Left hindlimb (tissue), 1 donor: ENCODE results near the gene CTIF.

Source experiments
- DNase-seq: peaks from one replicate; pipeline ENCODE4 v3.0.0-alpha.2; 2018

The CTIF gene

DNA sequence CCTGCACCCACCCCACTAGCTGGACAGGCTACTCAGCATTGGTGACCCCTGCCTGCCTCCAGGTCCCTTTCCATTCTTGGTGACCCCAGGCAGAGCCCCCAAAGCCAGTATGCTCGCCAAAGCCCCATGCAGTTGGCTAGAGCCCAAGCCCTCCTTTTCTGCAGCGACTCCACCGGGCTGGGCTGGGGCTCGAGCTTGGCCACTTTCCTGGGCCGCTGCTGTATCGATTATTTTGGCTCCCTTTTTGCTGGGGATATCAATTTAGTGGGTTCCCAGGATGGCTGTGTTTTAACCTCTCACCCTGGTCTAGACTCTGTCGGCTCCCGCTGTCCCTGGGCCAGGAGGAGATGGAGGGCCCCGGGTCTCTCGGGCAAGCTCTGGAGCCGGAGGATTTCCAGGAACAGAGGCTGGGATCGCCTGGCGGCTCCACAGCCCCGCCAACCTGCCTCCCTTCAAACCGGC is 335.9 kb downstream of the CTIF start:
- no peak for DNase-seq

- peak; percentile 21 for DNase-seq
Observed at GRCh38 chr18:48875314-48875941, 336.6 kb downstream of the CTIF start.

- peak; percentile 42 for DNase-seq
Observed at GRCh38 chr18:48875942-48876511, 337.2 kb downstream of the CTIF start.

GRCh38 chr18:48876590-48876989 is 337.8 kb downstream of the CTIF start:
- no peak for DNase-seq

DNA sequence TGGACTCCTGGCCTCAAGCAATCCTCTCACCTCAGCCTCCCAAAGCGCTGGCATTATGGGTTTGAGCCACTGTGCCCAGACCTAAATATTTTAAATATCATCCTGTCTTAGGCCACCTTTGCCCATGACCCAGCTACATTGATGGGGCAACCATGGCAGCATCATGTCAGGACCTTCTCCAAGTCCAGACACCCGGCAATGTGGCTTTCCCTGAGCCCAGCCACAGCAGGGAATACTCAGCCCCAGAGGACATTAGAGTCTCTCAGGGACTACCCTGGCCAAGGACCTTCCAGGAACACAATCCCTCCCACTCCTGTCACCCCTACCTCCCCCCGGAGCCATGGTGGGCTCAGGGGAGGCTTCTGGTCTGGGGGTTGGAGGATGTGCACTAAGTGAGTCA is 339.1 kb downstream of the CTIF start:
- no peak for DNase-seq

DNA sequence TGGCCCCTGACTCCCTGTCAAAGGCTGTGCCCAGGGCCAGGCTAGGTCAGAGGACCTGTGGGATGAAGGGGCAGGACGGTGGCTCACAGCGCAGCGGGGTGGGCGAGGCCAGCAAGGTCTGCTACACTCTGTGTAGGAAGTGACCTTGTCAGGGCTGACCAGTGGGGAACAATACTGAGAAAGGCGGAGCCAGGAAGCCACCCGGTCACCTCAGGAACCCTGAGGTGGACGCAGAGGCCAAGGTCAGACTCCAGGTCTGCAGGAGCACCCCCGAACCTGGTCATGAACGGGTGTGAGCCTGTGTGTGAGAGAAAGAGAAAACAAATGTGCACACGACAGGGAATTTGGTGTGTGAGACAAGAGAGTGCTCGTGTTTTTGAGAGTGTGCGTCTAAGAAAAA is 339.6 kb downstream of the CTIF start:
- DNase-seq, result no peak

DNA sequence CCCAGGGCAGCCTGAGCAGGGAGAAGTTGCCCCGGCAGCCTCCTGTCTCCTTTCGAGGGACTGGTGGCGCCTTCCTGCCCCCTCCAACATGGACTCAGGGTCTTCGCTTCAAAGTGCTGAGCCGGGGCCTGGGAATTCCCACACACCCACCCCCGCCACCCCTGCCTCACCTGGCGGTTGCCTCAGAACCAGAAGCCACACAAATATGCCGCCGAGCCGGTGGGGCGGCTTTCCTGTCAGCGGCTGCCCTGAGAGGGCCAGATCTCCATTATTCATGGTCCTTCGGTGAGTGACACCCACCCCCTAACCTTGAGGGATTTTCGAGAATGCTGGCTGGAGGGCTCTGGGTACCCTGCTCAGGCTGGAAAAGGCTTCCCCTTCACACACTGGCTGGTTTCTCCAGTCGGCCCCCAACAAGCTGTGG is 340.2 kb downstream of the CTIF start:
- no peak for DNase-seq

GRCh38 chr18:48880931-48881330 is 342.1 kb downstream of the CTIF start:
- DNase-seq, result no peak

DNA sequence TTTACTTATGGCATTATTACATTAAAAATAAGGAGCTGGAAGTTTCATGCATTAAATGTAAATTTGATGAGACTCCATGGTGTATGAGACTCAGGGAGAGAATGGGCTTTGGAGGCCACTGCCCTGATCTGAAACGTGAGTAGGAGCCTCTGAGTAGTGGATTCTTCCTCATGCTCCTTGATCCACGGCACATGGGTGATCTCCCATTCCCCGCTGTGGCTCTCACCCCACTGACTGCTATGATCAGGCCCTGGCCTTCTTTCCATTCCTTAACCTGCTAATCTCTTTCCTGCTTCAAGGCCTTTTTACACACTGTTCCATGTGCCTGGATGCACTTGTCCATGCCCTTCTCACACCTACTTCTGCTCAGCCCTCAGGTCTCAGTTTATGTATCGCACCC is 343.5 kb downstream of the CTIF start:
- DNase-seq, result no peak

DNA sequence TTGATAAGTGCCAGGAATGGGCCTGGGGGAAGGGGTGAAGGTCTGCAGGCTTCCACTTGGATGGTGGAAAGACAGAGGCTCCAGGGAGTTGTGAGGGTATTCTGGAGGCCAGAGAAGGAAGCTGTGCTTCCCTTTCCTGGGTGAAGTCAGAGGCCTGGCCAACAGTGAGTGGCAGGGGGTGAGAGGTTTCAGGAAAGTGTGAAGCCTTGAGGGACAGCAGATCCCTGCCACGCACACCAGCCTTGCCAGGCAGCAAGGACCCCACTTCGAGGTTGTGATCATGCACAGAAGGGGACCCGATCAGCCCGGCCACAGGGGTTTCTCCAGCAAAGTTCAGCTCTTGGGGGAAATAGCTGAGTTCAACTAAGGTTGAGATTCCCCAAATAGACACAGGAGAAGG is 345.5 kb downstream of the CTIF start:
- no peak for DNase-seq

- DNase-seq, result no peak
Observed at GRCh38 chr18:48884771-48885170, 345.9 kb downstream of the CTIF start.

DNA sequence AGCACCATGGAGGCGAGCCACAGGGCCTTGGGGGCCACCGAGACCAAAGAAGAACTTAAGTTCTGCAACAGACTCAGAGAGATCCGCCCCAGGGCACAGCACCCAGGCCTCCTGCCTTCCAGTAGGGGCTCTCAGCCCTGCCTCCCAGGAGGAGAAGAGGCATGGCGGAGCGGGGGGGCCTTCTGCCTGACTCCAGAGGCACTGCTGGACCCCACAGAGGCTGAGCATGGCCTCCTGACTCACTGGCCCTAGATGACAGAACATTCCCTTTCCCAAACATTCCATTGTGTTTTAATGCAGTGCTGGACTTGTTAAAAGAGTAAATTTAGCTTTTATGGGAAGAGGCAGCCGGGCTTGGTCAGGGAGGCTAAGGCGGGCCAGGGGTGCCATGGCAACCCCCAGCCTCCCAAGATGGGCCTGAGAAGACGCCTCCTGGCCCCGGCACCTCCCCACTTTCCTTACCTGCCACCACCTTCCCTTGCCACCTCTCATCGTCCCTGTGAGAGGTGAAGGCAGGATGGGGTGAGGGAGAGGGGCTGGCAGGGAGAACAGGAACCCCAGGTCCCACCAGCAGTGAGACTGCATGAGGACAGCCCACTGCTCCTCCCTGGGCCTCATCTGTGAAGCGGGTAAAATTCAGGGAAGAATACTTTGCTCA is 346.6 kb downstream of the CTIF start:
- no peak for DNase-seq

DNA sequence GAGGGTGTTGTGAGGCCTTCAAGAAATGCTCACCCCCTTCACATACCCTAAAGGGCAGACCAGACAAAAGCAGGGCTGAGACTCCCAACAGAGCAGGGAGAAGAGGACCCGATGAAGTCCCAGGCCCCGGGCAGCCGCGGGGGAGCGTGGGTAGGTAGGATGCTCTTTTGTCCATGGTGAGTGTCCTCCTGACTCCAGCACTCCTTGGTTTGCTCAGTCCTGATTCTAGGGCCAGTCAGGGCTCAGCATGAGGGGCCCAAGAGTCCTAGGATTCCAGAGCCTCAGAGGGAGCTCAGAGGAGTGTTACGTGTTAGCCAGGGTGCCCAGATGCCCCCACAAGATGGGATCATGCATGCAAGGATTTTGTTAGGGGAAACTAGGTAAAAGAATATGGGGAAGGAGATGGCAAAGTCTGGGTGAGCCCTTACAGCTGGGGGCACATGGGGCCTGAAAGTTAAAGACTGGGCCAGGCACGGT is 347.1 kb downstream of the CTIF start:
- DNase-seq, result no peak

GRCh38 chr18:48886520-48887293 is 347.9 kb downstream of the CTIF start:
- no peak for DNase-seq

GRCh38 chr18:48887294-48887904 is 348.6 kb downstream of the CTIF start:
- no peak for DNase-seq

- DNase-seq, result no peak
Observed at GRCh38 chr18:48887905-48888772, 349.3 kb downstream of the CTIF start.

GRCh38 chr18:48888773-48889080 is 349.9 kb downstream of the CTIF start:
- no peak for DNase-seq

DNA sequence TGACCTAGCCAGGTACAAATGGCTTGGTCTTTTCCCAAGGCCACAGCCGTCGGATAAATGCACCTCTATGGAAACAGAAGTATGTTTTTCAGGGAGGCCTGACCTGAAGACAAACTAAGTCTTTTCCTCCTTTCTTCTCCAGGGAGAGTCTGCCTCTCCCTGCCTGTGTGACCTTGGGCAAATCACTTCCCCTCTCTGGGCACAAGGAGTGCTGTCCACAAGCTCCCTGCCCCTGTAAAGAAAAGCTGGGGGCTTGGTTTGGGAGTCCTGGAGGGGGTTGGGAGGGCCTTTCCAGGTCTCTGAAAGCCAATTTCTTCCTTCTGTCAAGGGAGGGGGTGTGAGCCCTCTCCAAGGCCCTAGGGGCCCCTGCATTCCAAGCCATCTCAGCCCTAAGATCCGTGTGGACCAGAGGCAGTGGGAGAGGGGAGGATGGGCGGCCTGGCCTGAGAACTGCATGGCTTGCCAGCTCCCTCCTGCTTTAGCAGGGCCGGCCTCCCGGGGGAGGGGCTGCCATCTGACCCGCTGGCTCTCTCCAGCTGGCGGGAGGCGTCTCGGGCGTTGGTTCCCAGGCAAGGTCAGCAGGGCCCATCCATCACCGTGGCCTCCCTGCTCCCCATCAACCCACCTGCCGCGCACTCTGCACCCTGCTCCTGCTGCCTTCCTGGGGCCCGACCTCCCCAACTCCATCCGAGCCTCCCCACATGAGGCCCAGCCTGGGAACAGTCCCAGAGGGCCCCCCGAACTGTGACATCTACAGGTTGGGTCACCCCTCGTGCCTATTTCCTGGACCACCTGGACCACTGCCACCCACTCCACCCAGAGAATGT is 350.5 kb downstream of the CTIF start:
- peak; percentile 75 for DNase-seq

DNA sequence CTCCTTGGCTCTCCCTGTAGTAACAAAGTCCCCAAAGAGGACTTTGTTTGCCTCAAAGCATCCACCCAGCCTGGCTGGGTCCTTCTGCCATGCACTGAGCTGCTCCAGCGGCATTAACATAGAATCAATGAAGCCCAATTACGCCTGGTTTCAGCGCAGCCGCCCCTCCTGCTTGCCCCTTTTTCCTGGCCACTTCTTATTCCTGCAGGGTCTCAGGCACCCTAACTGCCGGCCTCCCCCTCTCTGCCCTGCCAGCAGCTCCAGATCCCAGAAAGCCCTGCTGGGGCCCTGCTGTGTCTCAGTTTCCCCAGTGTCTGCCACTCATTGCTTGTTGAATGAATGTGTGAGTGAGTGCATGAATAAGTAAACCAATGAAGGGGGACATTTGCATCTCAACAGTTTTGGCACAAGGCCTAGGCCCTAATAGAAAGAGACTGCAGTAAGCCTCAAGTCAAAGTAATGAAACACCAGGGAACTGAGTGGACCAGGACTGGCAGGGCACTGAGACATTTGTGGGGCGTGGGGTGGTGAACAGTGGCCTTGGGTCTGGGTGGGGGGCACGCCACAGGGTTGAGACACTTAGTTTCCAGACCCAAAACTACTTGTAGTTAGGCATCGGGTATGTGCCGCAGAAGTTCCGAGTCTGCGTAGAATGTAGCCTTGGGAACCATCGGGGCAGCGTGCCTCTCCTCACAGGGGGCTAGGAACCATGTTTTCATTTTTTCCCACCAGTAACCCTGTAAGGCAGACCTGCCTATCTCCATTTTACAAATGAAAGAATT is 351.3 kb downstream of the CTIF start:
- no peak for DNase-seq

- no peak for DNase-seq
Observed at GRCh38 chr18:48891721-48892120, 352.9 kb downstream of the CTIF start.
